Mammary epithelial cell (primary cell): ENCODE data around the gene IL11RA.

Source experiments
- CTCF ChIP-seq, 2 donors: IDR thresholded peaks in 1 of 2; conservative IDR thresholded peaks in 1 of 2; 2 replicates each; pipeline ENCODE4 v1.5.1; 2011 to 2012; ENCODE audit warnings: inconsistent platforms in 2 of 2, low read length in 2 of 2, mild to moderate bottlenecking in 2 of 2, control low read depth in 1 of 2, low read depth in 1 of 2; ENCODE audit not compliant: insufficient read depth in 1 of 2; ENCODE audit errors: extremely low read depth in 1 of 2
- EZH2 ChIP-seq: IDR thresholded peaks from 2 replicates; pipeline ENCODE4 v1.6.1; 2012; ENCODE audit warnings: low read length, inconsistent platforms, borderline replicate concordance

- peak; percentile 74 to 87 for TF ChIP-seq CTCF (conservative IDR thresholded peaks at IDR 0.05 in 1 of 2, IDR thresholded peaks at IDR 0.05 in 1 of 2; ENCODE audit: extremely low read depth in 1 of 2, insufficient read depth in 1 of 2, low read depth in 1 of 2, low read length in 2 of 2)
- no peak for TF ChIP-seq EZH2
Measured at GRCh38 chr9:34612788-34613390, 39.1 kb upstream of the IL11RA start.
